ENCODE data around the gene USP3.

GRCh38 chr15:63490345-63491034 lies 13.9 kb upstream of the USP3 start:
- no peak for TF ChIP-seq CTCF (IDR thresholded peaks at IDR 0.05 in 2 of 3, conservative IDR thresholded peaks at IDR 0.05 in 1 of 3; ENCODE audit: control insufficient read depth in 2 of 3, extremely low read depth in 1 of 3, insufficient read depth in 1 of 3, low read depth in 3 of 3, low read length in 3 of 3)
- TF ChIP-seq SRF (IDR thresholded peaks at IDR 0.05; ENCODE audit: low read depth in 2 of 2, low read length in 2 of 2) = no peak
- no peak for TF ChIP-seq POLR2A (IDR thresholded peaks at IDR 0.05; ENCODE audit: low read depth, low read length)
- no peak for TF ChIP-seq ATF3 (IDR thresholded peaks at IDR 0.05; ENCODE audit: borderline replicate concordance, extremely low read depth, low read depth, low read length)
- TF ChIP-seq SMC3 (IDR thresholded peaks at IDR 0.05; ENCODE audit: borderline replicate concordance, low read length) = no peak
- no peak for TF ChIP-seq ZNF274 (IDR thresholded peaks at IDR 0.05; ENCODE audit: insufficient read depth, insufficient read length)
